Fibroblast of villous mesenchyme (primary cell): ENCODE measurements around the gene TLCD3A. TPM values are rescaled to one million over a fixed set of nuclear protein-coding genes. Genes with fewer than 3 reads are reported as not detected.

Experiments used
- DNase-seq: peaks from one replicate; pipeline ENCODE4 v3.0.0-alpha.2; 2010; ENCODE audit warnings: low read depth
- H3K4me3 ChIP-seq: 2 replicates; pipeline ENCODE4 v1.5.1; 2011; ENCODE audit warnings: low read depth, mild to moderate bottlenecking, low read length
- total RNA-seq: library from RNA; depleted of rRNA; stranded (reverse); fragments of >200 nt; gene quantifications from 2 replicates; pipeline ENCODE4 v1.2.3, GENCODE V29; 2012
- TF ChIP-seq, protein P1 (sequence below): IDR thresholded peaks from 2 replicates; pipeline ENCODE4 v1.5.1; 2012; ENCODE audit warnings: low read depth, mild to moderate bottlenecking, low read length; ENCODE audit not compliant: insufficient read depth

The TLCD3A gene
- total RNA-seq, result 24.5 and 32.4 TPM in 2 replicates

DNA sequence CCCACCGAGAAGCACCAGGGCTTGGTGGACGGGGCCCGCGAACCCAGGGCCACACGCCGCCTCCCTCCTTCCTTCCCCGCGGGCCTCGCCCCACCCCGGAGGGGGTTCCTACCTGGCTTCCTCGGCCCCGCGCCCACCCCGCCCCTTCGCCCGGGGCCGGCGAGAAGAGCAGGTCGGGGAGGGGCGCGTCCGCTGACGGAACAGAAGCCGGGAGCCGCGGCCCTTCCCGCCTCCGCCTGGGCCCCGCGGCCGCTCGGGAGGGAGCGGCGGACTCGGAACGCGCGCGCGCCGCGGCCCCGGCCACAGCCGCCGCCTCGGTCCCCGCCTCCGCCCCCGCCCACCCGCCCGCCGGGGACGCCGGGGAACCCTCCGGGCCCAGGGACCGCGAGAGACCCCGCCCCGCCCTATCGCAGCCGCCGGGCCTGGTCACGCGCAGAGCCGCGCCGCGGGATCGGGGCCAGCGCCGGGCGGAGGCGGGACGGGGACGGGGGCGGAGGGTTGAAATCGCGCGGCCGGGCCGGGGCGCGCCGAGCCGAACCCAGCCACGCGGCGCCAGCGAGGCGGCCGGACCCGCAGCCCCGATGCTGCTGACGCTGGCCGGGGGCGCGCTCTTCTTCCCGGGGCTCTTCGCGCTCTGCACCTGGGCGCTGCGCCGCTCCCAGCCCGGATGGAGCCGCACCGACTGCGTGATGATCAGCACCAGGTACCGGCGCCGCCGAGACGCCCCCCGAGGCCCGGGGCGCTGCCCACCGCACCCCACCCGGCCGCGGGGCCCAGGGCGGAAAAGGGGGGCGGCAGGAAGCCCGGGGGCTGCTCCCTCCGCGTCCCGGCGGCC is at the start of gene TLCD3A:
Gene TLCD3A (plus strand): TSS at position 530 of the 835 bp plus-strand sequence. CDS start 52 bp downstream, at position 582.
- TF ChIP-seq, protein P1, sequence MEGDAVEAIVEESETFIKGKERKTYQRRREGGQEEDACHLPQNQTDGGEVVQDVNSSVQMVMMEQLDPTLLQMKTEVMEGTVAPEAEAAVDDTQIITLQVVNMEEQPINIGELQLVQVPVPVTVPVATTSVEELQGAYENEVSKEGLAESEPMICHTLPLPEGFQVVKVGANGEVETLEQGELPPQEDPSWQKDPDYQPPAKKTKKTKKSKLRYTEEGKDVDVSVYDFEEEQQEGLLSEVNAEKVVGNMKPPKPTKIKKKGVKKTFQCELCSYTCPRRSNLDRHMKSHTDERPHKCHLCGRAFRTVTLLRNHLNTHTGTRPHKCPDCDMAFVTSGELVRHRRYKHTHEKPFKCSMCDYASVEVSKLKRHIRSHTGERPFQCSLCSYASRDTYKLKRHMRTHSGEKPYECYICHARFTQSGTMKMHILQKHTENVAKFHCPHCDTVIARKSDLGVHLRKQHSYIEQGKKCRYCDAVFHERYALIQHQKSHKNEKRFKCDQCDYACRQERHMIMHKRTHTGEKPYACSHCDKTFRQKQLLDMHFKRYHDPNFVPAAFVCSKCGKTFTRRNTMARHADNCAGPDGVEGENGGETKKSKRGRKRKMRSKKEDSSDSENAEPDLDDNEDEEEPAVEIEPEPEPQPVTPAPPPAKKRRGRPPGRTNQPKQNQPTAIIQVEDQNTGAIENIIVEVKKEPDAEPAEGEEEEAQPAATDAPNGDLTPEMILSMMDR, result no peak
- DNase-seq, result peak; percentile 66
- H3K4me3 ChIP-seq, result peak within 1 kb of the TSS; percentile 75

DNA sequence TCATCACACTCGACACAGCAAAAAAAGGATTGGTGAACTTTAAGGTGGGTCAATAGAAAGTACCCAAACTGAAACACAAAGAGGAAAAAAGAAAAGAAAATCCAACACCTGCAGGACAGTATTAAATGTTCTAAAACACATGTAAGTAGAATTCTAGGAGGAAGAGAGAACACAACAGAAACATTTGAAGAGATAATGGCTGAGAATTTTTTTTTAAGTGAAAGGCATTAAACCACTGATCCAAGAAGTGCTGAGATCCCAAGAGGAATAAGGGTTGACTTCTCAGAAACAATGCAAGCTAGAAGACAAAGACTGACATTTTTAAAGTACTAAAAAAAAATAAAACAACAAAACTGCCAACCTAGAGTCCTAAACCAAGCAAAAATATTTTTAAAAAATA is 49.4 kb upstream of the TLCD3A start:
- TF ChIP-seq, protein P1, result no peak
- DNase-seq, result no peak
- no peak overlapping the region for H3K4me3 ChIP-seq

DNA sequence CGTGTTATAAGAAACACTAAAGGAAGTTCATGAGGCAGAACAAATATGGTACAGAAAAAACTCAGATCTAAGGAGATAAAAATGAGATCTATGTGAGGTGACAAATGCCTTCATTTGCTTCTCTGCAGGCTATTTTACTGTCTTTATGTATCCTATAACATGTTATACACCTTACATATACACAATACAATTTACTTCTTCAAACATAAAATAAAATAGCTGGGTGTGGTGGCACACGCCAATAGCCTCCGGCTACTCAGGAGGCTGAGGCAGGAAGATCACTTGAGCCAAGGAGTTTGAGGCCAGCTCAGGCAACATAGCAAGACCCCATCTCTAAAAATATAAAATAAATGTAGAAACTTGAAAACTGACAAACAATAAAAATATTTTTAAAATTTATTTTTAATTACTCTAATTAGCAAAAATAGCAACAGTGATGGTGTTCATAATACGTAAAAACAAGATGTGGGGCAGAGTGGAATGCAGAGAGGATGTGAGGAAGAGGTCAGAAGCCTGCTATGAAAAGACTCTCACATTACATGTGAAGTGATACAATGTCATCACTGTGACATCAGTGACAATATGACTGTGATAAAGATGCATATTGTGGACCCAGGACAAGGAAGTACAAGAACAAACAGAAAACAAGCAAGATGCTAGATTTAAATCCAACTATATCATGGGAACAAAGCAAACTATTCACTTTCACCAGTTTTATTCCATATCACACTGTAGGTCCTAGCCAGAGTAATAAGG is 48.7 kb upstream of the TLCD3A start:
- H3K4me3 ChIP-seq, result no peak overlapping the region
- no peak for DNase-seq
- TF ChIP-seq, protein P1, result no peak

DNA sequence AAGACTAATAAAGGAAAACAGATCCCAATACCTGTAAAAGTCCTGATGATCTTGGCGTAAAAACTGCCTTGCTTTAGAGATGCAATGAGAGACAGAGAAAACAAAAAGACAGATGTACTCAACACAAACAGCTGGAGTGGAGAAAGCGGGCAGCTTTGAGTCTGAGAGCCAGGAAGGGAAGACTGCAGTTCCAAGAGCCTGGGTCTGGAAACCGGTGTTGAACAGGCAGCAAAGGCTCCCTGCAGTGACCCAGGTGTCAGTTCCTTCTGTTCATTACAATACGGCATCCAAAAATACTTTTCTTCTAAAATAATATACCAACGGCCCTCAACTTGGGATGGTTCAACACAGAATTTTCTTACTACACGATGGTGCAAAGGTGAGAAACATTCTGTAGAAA is 47.4 kb upstream of the TLCD3A start:
- DNase-seq, result no peak
- TF ChIP-seq, protein P1, result no peak
- no peak overlapping the region for H3K4me3 ChIP-seq

DNA sequence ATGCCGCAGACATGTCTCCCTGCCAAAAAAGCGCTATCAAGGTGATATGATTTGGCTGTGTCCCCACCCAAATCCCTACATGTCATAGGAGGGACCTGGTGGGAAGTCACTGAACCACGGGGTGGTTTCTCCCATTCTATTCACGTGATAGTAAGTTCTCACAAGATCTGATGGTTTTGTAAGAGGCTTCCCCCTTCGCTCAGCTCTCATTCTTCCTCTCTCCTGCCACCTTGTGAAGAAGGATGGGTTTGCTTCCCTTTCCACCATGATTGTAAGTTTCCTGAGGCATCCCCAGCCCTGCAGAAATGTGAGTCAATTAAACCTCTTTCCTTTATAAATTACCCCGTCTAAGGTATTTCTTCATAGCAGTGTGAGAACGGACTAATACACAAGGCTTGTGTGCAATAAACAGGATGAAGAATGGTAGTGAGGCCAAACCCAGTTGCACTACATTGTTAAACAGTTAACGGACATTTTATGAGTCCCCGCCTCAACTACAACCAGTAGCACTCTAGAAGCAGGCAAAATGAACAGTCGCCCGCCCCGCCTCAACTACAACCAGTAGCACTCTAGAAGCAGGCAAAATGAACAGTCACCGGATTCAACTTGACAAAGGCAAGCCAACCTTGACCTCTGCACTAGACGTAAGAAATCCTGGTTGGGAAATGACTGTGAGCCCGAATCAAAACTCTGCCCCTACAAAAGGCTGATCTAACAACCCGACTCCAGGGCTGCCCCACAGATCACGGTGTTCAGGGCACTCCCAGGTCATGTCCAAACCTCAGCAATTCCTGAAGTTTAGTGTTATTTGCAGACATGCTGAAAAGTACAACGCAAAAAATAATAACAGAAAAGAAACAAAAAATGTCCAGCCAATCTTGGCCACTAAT is 44.1 kb upstream of the TLCD3A start:
- H3K4me3 ChIP-seq, result no peak overlapping the region
- TF ChIP-seq, protein P1, result peak; percentile 62
- peak; percentile 75 for DNase-seq

DNA sequence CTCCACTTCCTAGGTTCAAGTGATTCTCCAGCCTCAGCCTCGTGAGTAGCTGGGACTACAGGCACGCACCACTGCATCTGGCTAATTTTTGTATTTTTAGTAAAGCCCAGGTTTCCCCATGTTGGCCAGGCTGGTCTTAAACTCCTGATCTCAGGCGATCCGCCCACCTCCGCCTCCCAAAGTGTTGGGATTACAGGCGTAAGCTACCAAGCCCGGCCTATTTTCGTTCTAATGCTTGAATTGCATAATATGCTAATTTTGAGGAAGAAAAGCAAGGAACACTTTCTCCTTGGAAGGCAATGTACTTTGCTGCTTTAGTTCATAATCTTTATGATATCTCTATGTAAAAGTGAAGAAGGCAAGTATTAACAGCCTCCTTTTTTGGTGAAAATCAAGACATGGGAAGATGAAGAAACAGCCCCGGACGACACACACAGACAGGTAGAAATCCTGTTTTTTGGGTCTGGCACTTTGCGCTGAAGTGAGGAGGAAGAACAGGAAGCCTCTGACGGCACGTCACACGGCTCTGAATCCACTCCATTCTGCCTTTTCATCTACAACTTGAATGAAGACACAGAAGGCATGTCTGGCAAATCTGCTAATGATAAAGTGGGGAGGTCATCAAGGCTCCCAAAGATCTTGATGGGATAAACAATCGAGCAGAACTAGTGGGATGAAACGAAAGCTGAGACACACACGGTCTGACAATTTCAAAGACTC is 42.7 kb upstream of the TLCD3A start:
- H3K4me3 ChIP-seq, result no peak overlapping the region
- TF ChIP-seq, protein P1, result no peak
- no peak for DNase-seq
